Measurements from ENCODE around the gene SUN1.
"Not testable (repeated sequence)": the region's sequence is repeated elsewhere in the genome, so short reads cannot be mapped to it uniquely, and the experiment has no call there.

SUN1 gene

GRCh38 chr7:832167-832967, at the start of gene SUN1:
SUN1 (plus strand) TSS chr7:832476; CDS start chr7:832525, 49 bp downstream.
- DNase-seq: no peak

GRCh38 chr7:782718-783449, 49.4 kb upstream of the SUN1 start:
- DNase-seq: no peak

GRCh38 chr7:783556-784490, 48.5 kb upstream of the SUN1 start:
- DNase-seq: no peak

- DNase-seq: no peak
These were observed 47.3 kb upstream of the SUN1 start for GRCh38 chr7:784971-785370.

GRCh38 chr7:785416-785815, 46.9 kb upstream of the SUN1 start:
- no peak for DNase-seq

GRCh38 chr7:786472-787255, 45.6 kb upstream of the SUN1 start:
- DNase-seq: peak; percentile 58

GRCh38 chr7:787332-788240, 44.7 kb upstream of the SUN1 start:
- no peak for DNase-seq

GRCh38 chr7:791519-791918, 40.8 kb upstream of the SUN1 start:
- no peak for DNase-seq

GRCh38 chr7:794207-794606, 38.1 kb upstream of the SUN1 start:
- DNase-seq: no peak

GRCh38 chr7:794671-795329, 37.5 kb upstream of the SUN1 start:
- DNase-seq: no peak

GRCh38 chr7:796434-797169, 35.7 kb upstream of the SUN1 start:
- not testable (repeated sequence) for DNase-seq

GRCh38 chr7:798921-799470, 33.3 kb upstream of the SUN1 start:
- no peak for DNase-seq

- no peak for DNase-seq
These were observed 31.6 kb upstream of the SUN1 start for GRCh38 chr7:800692-801091.

GRCh38 chr7:801351-801750, 30.9 kb upstream of the SUN1 start:
- DNase-seq: not testable (repeated sequence)

GRCh38 chr7:801940-802381, 30.3 kb upstream of the SUN1 start:
- no peak for DNase-seq

- DNase-seq: no peak
These were observed 29.6 kb upstream of the SUN1 start for GRCh38 chr7:802500-803242.

GRCh38 chr7:803243-803635, 29.0 kb upstream of the SUN1 start:
- DNase-seq: no peak

- DNase-seq: not testable (repeated sequence)
These were observed 28.5 kb upstream of the SUN1 start for GRCh38 chr7:803796-804195.

- no peak for DNase-seq
These were observed 27.0 kb upstream of the SUN1 start for GRCh38 chr7:805261-805660.
